ENCODE measurements around the gene CNGA4.

Gene CNGA4

GRCh38 chr11:6285019-6285418 lies 46.1 kb downstream of the CNGA4 start:
- Histone ChIP-seq H3K4me2 (ENCODE audit: low read length) (no peak overlapping the region), H2AK5ac (ENCODE audit: low read length) (no peak overlapping the region), H3K9ac (ENCODE audit: low read length) (no peak overlapping the region), H4K8ac (ENCODE audit: low read depth, low read length) (peak overlapping the region; percentile 5), H3K4ac (ENCODE audit: low read depth, low read length) (no peak overlapping the region), H2AFZ (ENCODE audit: insufficient read depth, low read length, poor library complexity) (no peak overlapping the region), H3K27ac (ENCODE audit: low read depth, low read length) (no peak overlapping the region), H3K36me3 (ENCODE audit: control insufficient read depth in 1 of 2, insufficient read depth in 2 of 2, low read length in 2 of 2) (no peaks in the 10 kb centered on the region), H3K79me2 (ENCODE audit: control insufficient read depth, insufficient read depth, low read length, poor library complexity) (peaks cover 1% of the 10 kb centered on the region), H2BK12ac (ENCODE audit: low read length) (peak overlapping the region; percentile 6), H2BK5ac (ENCODE audit: low read depth, low read length, poor library complexity) (peak overlapping the region; percentile 52), H3K27me3 (ENCODE audit: insufficient read depth, low read length) (no peaks in the 10 kb centered on the region), H3K23ac (ENCODE audit: low read length) (no peak overlapping the region), H3K79me1 (ENCODE audit: low read length) (peaks cover 19% of the 10 kb centered on the region), H2BK120ac (ENCODE audit: insufficient read depth, low read length, poor library complexity) (peak overlapping the region; percentile 86), H3K4me1 (ENCODE audit: control insufficient read depth in 1 of 2, insufficient read depth in 2 of 2, low read length in 2 of 2) (peaks cover 16 to 17% of the 10 kb centered on the region in 2 experiments), H3K4me3 (ENCODE audit: low read depth, low read length) (no peak overlapping the region), H3K14ac (ENCODE audit: low read length) (peak overlapping the region; percentile 1), H3K9me3 (ENCODE audit: insufficient read depth, low read depth, low read length) (no peaks in the 10 kb centered on the region), H4K12ac (ENCODE audit: low read depth, low read length) (no peak overlapping the region), H4K91ac (ENCODE audit: low read depth, low read length) (peak overlapping the region; percentile 56), H3K18ac (ENCODE audit: low read length) (peak overlapping the region; percentile 22)
- no CpG with 5 or more reads among the region's 4 CpGs for WGBS (ENCODE audit: extremely low coverage, insufficient coverage, insufficient read length)
- DNase-seq = peak; percentile 7 to 13
